Thymus (tissue), 11 donors: Measurements from ENCODE around the gene STK10. TPM values are rescaled to one million over a fixed set of nuclear protein-coding genes. Genes with fewer than 3 reads are reported as not detected.

Source experiments
- DNase-seq, 9 donors: peaks; one replicate each; pipeline ENCODE4 v3.0.0-alpha.2; 2013; ENCODE audit warnings: low spot score in 9 of 9, low read depth in 6 of 9, missing footprints in 1 of 9
- H3K27ac ChIP-seq, 2 donors: one replicate each; pipeline ENCODE4 v1.5.1; 2013; ENCODE audit warnings: control low read depth in 1 of 2, low read depth in 1 of 2, low read length in 1 of 2, mild to moderate bottlenecking in 1 of 2, moderate library complexity in 1 of 2
- H3K27me3 ChIP-seq, 2 donors: one replicate each; pipeline ENCODE4 v1.5.1; 2013; ENCODE audit warnings: low read length in 1 of 2; ENCODE audit not compliant: control insufficient read depth in 2 of 2, insufficient read depth in 1 of 2
- H3K36me3 ChIP-seq, 2 donors: one replicate each; pipeline ENCODE4 v1.5.1; 2013; ENCODE audit warnings: low read length in 1 of 2, mild to moderate bottlenecking in 1 of 2, moderate library complexity in 1 of 2; ENCODE audit not compliant: control insufficient read depth in 2 of 2, insufficient read depth in 2 of 2
- H3K4me1 ChIP-seq, 2 donors: one replicate each; pipeline ENCODE4 v1.5.1; 2013; ENCODE audit warnings: low read length in 2 of 2; ENCODE audit not compliant: control insufficient read depth in 2 of 2, insufficient read depth in 2 of 2
- H3K4me3 ChIP-seq, 2 donors: one replicate each; pipeline ENCODE4 v1.5.1; 2013; ENCODE audit warnings: low read length in 2 of 2, control low read depth in 1 of 2, mild to moderate bottlenecking in 1 of 2
- H3K9me3 ChIP-seq, 2 donors: one replicate each; pipeline ENCODE4 v1.5.1; 2013; ENCODE audit warnings: low read length in 1 of 2, mild to moderate bottlenecking in 1 of 2; ENCODE audit not compliant: control insufficient read depth in 2 of 2, insufficient read depth in 1 of 2
- WGBS: extraction: QIAGEN DNeasy Blood & Tissue Kit; methylation state at CpG from one replicate; pipeline ENCODE4 v1.1.7; 2013; 5-methylcytosine and 5-hydroxymethylcytosine counted together
- polyA plus RNA-seq: library from polyadenylated mRNA; stranded (reverse); fragments of 200-250 nt; gene quantifications from one replicate; pipeline ENCODE4 v1.2.3, GENCODE V29; 2013
- total RNA-seq: library from RNA; stranded (reverse); fragments of 120-200 nt; gene quantifications from one replicate; pipeline ENCODE4 v1.2.4, GENCODE V29; 2013
- donor health status: healthy.

STK10 gene
- total and polyA plus RNA-seq, 2 donors: 22.0 to 44.9 TPM

- Histone ChIP-seq H3K27ac (no peak overlapping the region), H3K9me3 (peaks cover 0 to 4% of the 10 kb centered on the region in 2 donors), H3K4me1 (no peaks in the 10 kb centered on the region), H3K27me3 (no peaks in the 10 kb centered on the region), H3K36me3 (no peaks in the 10 kb centered on the region), H3K4me3 (no peak overlapping the region)
- WGBS: 95% methylated on average over 6 of the region's 6 CpGs
- no peak for DNase-seq
Measured at GRCh38 chr5:172194985-172195774, 7.2 kb upstream of the STK10 start.

GRCh38 chr5:172193872-172194271 is 5.8 kb upstream of the STK10 start, which contains the start of gene EFCAB9:
Gene EFCAB9, plus strand, starts transcription at chr5:172194172. Its CDS starts 1 bp downstream, at chr5:172194173.
- no peak within 1 kb of the TSS for H3K4me3 ChIP-seq
- WGBS: 94% methylated on average over 6 of the region's 6 CpGs
- H3K9me3 ChIP-seq: peaks cover 0 to 4% of the 10 kb centered on the region in 2 donors
- DNase-seq: no peak
- no peak within 1 kb of the TSS for H3K27ac ChIP-seq
- H3K4me1 ChIP-seq: peaks cover 0 to 7% of the 10 kb centered on the region in 2 donors
- H3K36me3 ChIP-seq: no peaks in the 10 kb centered on the region
- H3K27me3 ChIP-seq: peaks cover 0 to 6% of the 10 kb centered on the region in 2 donors

- Histone ChIP-seq H3K27ac (no peak overlapping the region), H3K9me3 (no peaks in the 10 kb centered on the region), H3K27me3 (peaks cover 0 to 6% of the 10 kb centered on the region in 2 donors), H3K4me3 (no peak overlapping the region), H3K4me1 (peaks cover 16 to 33% of the 10 kb centered on the region in 2 donors), H3K36me3 (peaks cover 0 to 3% of the 10 kb centered on the region in 2 donors)
- WGBS: 93% methylated on average over 3 of the region's 3 CpGs
- DNase-seq: no peak
Measured at GRCh38 chr5:172189693-172190296, 1.8 kb upstream of the STK10 start.

GRCh38 chr5:172188893-172189692 is 1.1 kb upstream of the STK10 start:
- Histone ChIP-seq H3K4me1 (peaks cover 17 to 40% of the 10 kb centered on the region in 2 donors), H3K27me3 (peaks cover 0 to 6% of the 10 kb centered on the region in 2 donors), H3K36me3 (peaks cover 3 to 4% of the 10 kb centered on the region in 2 donors), H3K27ac (no peak overlapping the region), H3K4me3 (peak overlapping the region; percentile 99 to 100), H3K9me3 (no peaks in the 10 kb centered on the region)
- WGBS: 62% methylated on average over 30 of the region's 30 CpGs
- DNase-seq: no peak

GRCh38 chr5:172187118-172188032 is 649 bp downstream of the STK10 start:
- peak in 4 of 9 donors; percentile 41 to 73 (median 52) for DNase-seq
- Histone ChIP-seq H3K4me1 (peaks cover 17 to 52% of the 10 kb centered on the region in 2 donors), H3K9me3 (peaks cover 0 to 4% of the 10 kb centered on the region in 2 donors), H3K36me3 (peaks cover 3 to 7% of the 10 kb centered on the region in 2 donors), H3K27ac (peak overlapping the region; percentile 63 to 89), H3K4me3 (peak overlapping the region; percentile 99 to 100), H3K27me3 (peaks cover 0 to 6% of the 10 kb centered on the region in 2 donors)
- WGBS: under 1% methylated on average over 66 of the region's 66 CpGs

- H3K27ac ChIP-seq: peak overlapping the region; percentile 19 to 77
- H3K4me1 ChIP-seq: peaks cover 17 to 52% of the 10 kb centered on the region in 2 donors
- peaks cover 0 to 6% of the 10 kb centered on the region in 2 donors for H3K27me3 ChIP-seq
- no peak for DNase-seq
- WGBS: 58% methylated on average over 13 of the region's 13 CpGs
- H3K9me3 ChIP-seq: peaks cover 0 to 4% of the 10 kb centered on the region in 2 donors
- H3K4me3 ChIP-seq: peak overlapping the region; percentile 99 to 100
- H3K36me3 ChIP-seq: peaks cover 3 to 7% of the 10 kb centered on the region in 2 donors
Measured at GRCh38 chr5:172186114-172186695, 1.8 kb downstream of the STK10 start.

GRCh38 chr5:172185096-172185461 is 2.9 kb downstream of the STK10 start:
- WGBS: 55% methylated on average over 10 of the region's 10 CpGs
- peak in 1 of 9 donors; percentile 57 for DNase-seq
- Histone ChIP-seq H3K4me1 (peaks cover 19 to 61% of the 10 kb centered on the region in 2 donors), H3K27me3 (peaks cover 0 to 6% of the 10 kb centered on the region in 2 donors), H3K9me3 (peaks cover 0 to 10% of the 10 kb centered on the region in 2 donors), H3K27ac (peak overlapping the region; percentile 77), H3K36me3 (peaks cover 7 to 12% of the 10 kb centered on the region in 2 donors), H3K4me3 (no peak overlapping the region)

GRCh38 chr5:172183881-172184280 is 4.1 kb downstream of the STK10 start:
- no peak overlapping the region for H3K4me3 ChIP-seq
- peaks cover 7 to 12% of the 10 kb centered on the region in 2 donors for H3K36me3 ChIP-seq
- WGBS: 96% methylated on average over 4 of the region's 4 CpGs
- DNase-seq: no peak
- peaks cover 0 to 10% of the 10 kb centered on the region in 2 donors for H3K9me3 ChIP-seq
- peaks cover 30 to 66% of the 10 kb centered on the region in 2 donors for H3K4me1 ChIP-seq
- no peaks in the 10 kb centered on the region for H3K27me3 ChIP-seq
- H3K27ac ChIP-seq: no peak overlapping the region
